Right ventricle myocardium superior (tissue), 1 donor: ENCODE measurements around the gene LRRC32. TPM values are rescaled to one million over a fixed set of nuclear protein-coding genes. Genes with fewer than 3 reads are reported as not detected.
"Not testable (repeated sequence)": the region's sequence is repeated elsewhere in the genome, so short reads cannot be mapped to it uniquely, and the experiment has no call there.

ENCODE experiments used
- ATAC-seq: fragments of 200-7000 bp; cut with Tn5 transposase; one replicate; pipeline ENCODE4 v1.9.1; 2020; ENCODE audit warnings: mild to moderate bottlenecking; ENCODE audit not compliant: poor library complexity
- DNase-seq: peaks from one replicate; pipeline ENCODE4 v3.0.0-alpha.2; 2020
- intact Hi-C: fragments of 100-400 bp; cut with DNase I; formaldehyde crosslinking; loops from one replicate; pipeline ENCODE4 v1.11.2; 2022
- total RNA-seq: library from RNA; stranded (reverse); fragmentation: NEBNext Ultra II Directional; extraction: Animal tissue kit (Norgen Biotek cat#: 25700); gene quantifications from one replicate; pipeline ENCODE4 v1.2.1, GENCODE V29; 2021
- donor health status: DM: no; HTN: yes; CAD: no; lungs with severe emphysema.

LRRC32 gene
- total RNA-seq, 1 donor from 2014 or later = 30.3 TPM

- DNase-seq = no peak
- intact Hi-C loops = no loop called here
- no peak for ATAC-seq
These were observed 60.2 kb downstream of the LRRC32 start for GRCh38 chr11:76610371-76610770.

DNA sequence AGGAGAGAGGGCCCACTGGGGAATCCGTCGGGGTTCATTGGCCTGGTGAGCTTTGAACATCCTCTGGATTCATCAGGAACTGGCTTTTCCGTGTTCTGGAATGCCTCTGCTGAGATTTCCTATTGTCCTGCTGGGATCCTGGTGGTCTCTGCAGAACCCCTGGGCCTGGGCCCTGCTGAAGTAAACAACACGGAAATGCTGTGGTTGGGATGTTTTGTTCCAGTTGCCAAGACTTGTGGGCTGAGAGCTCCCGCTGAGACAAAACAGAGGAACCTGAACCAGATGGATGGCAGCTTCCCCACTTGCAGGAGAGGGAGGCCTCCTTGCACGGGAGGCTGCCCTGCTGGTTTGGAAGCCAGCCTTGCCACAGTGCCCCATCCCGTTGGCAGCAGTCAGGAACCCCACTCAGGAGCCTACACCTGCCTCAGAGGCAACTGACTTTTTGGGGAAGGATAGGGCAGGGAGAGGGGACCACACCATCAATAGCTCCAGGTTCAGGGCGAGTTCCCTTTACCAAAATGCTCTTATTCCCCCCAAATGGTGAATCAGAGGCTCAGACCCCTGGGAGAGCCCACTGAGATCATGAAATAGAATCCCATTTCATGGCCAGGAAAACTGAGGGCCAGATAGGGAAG, 60.7 kb downstream of the LRRC32 start:
- DNase-seq = no peak
- intact Hi-C loops = no loop called here
- no peak for ATAC-seq

- ATAC-seq, DNase-seq, intact Hi-C loops: not testable (repeated sequence)
These were observed 61.6 kb downstream of the LRRC32 start for GRCh38 chr11:76608879-76609460.

DNA sequence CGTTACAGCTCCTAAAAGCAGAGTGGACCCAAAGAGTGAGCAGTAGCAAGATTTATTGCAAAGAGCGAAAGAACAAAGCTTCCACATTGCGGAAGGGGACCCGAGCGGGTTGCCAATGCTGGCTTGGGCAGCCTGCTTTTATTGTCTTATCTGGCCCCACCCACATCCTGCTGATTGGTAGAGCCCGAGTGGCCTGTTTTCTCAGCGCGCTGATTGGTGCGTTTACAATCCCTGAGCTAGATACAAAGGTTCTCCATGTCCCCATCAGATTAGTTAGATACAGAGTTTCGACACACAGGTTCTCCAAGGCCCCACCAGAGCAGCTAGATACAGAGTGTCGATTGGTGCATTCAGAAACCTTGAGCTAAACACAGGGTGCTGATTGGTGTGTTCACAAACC, 62.3 kb downstream of the LRRC32 start:
- ATAC-seq, intact Hi-C loops: not testable (repeated sequence)

More for the DNA sequence above, 62.3 kb downstream of the LRRC32 start:
- not testable (repeated sequence) for DNase-seq

Other genes starting within 250 kb of the LRRC32 start
- 18.3 TPM for gene EMSY, start 225.7 kb downstream of the LRRC32 start, total RNA-seq
- 17.2 TPM for gene TSKU, start 112.6 kb upstream of the LRRC32 start, total RNA-seq
- gene ACER3, start 190.2 kb upstream of the LRRC32 start, total RNA-seq = 10.3 TPM